Middle frontal gyrus (tissue), 1 donor: Measurements from ENCODE around the gene RANBP1.

Experiments
- DNase-seq: peaks from one replicate; pipeline ENCODE4 v3.0.0-alpha.2; 2015; ENCODE audit warnings: low spot score; ENCODE audit errors: extremely low spot score

RANBP1 gene

GRCh38 chr22:20135806-20136602 lies 20.1 kb downstream of the RANBP1 start:
- DNase-seq: no peak

GRCh38 chr22:20136603-20136873 lies 20.6 kb downstream of the RANBP1 start:
- DNase-seq: no peak

- DNase-seq: no peak
Measured at GRCh38 chr22:20137113-20137512, 21.2 kb downstream of the RANBP1 start.

GRCh38 chr22:20137671-20138416 lies 21.9 kb downstream of the RANBP1 start:
- DNase-seq: no peak

- no peak for DNase-seq
Measured at GRCh38 chr22:20138417-20138738, 22.5 kb downstream of the RANBP1 start.

GRCh38 chr22:20138868-20139267 lies 23.0 kb downstream of the RANBP1 start:
- DNase-seq: no peak

- no peak for DNase-seq
Measured at GRCh38 chr22:20139391-20140106, 23.6 kb downstream of the RANBP1 start.

GRCh38 chr22:20140107-20140445 lies 24.2 kb downstream of the RANBP1 start:
- no peak for DNase-seq

GRCh38 chr22:20140521-20140964 lies 24.6 kb downstream of the RANBP1 start:
- DNase-seq: no peak

- no peak for DNase-seq
Measured at GRCh38 chr22:20141186-20142077, 25.5 kb downstream of the RANBP1 start.

- no peak for DNase-seq
Measured at GRCh38 chr22:20142711-20143621, 27.1 kb downstream of the RANBP1 start.

- DNase-seq: no peak
Measured at GRCh38 chr22:20143883-20144665, 28.2 kb downstream of the RANBP1 start.

GRCh38 chr22:20145206-20145831 lies 29.4 kb downstream of the RANBP1 start:
- DNase-seq: no peak

GRCh38 chr22:20145832-20146223 lies 29.9 kb downstream of the RANBP1 start:
- DNase-seq: no peak

GRCh38 chr22:20146777-20147176 lies 30.9 kb downstream of the RANBP1 start:
- no peak for DNase-seq

- no peak for DNase-seq
Measured at GRCh38 chr22:20147237-20147988, 31.5 kb downstream of the RANBP1 start.

- DNase-seq: no peak
Measured at GRCh38 chr22:20148414-20148813, 32.5 kb downstream of the RANBP1 start.
